ENCODE measurements around the gene TLX1.

GRCh38 chr10:101092881-101093354 lies 38.2 kb upstream of the TLX1 start:
- TF ChIP-seq POLR2AphosphoS5 (IDR thresholded peaks at IDR 0.05) (no peak), CTCF (IDR thresholded peaks at IDR 0.05) (no peak), POLR2A (IDR thresholded peaks at IDR 0.05) (no peak)
